Measurements from ENCODE around the gene UBAC2. TPM values are rescaled to one million over a fixed set of nuclear protein-coding genes. Genes with fewer than 3 reads are reported as not detected.
"Not testable (repeated sequence)": the region's sequence is repeated elsewhere in the genome, so short reads cannot be mapped to it uniquely, and the experiment has no call there.

UBAC2 gene
- total RNA-seq, 4 donors from 2014 or later: 51.0 to 71.5 (median 61.1) TPM

GRCh38 chr13:99406799-99407201, 206.1 kb downstream of the UBAC2 start:
- intact Hi-C loops (cut with DNase I; ENCODE audit: low total_unique reads) (no loop called here), in situ Hi-C loops (cut with MboI; ENCODE audit: low sequenced_read_pairs in 4 of 4) (no loop called here)
- no peak for TF ChIP-seq POLR2A (IDR thresholded peaks at IDR 0.05)
- TF ChIP-seq CTCF (IDR thresholded peaks at IDR 0.05 in 4 of 5, conservative IDR thresholded peaks at IDR 0.05 in 1 of 5): no peak
- H3K4me1 ChIP-seq: no peaks in the 10 kb centered on the region
- no peaks in the 10 kb centered on the region for H3K9me3 ChIP-seq
- DNase-seq (no peak), ATAC-seq (no peak)
- H3K4me3 ChIP-seq: no peak overlapping the region
- no peaks in the 10 kb centered on the region for H3K27me3 ChIP-seq
- H3K27ac ChIP-seq: no peak overlapping the region
- H3K36me3 ChIP-seq: no peaks in the 10 kb centered on the region

GRCh38 chr13:99407906-99408702, 207.4 kb downstream of the UBAC2 start:
- intact Hi-C loops (cut with DNase I; ENCODE audit: low total_unique reads): no loop called here
- no peak for DNase-seq
- in situ Hi-C loops (cut with MboI; ENCODE audit: low sequenced_read_pairs in 4 of 4): no loop called here

GRCh38 chr13:99408703-99409000, 208.0 kb downstream of the UBAC2 start:
- H3K27ac ChIP-seq: no peak overlapping the region
- H3K4me3 ChIP-seq: no peak overlapping the region
- H3K9me3 ChIP-seq: no peaks in the 10 kb centered on the region
- TF ChIP-seq POLR2A (IDR thresholded peaks at IDR 0.05) (no peak), CTCF (IDR thresholded peaks at IDR 0.05 in 4 of 5, conservative IDR thresholded peaks at IDR 0.05 in 1 of 5) (no peak)
- in situ Hi-C loops (cut with MboI; ENCODE audit: low sequenced_read_pairs in 4 of 4): no loop called here
- intact Hi-C loops (cut with DNase I; ENCODE audit: low total_unique reads): no loop called here
- DNase-seq (no peak), ATAC-seq (no peak)
- H3K36me3 ChIP-seq: no peaks in the 10 kb centered on the region
- H3K27me3 ChIP-seq: no peaks in the 10 kb centered on the region
- no peaks in the 10 kb centered on the region for H3K4me1 ChIP-seq

More at GRCh38 chr13:99407906-99408702, 207.4 kb downstream of the UBAC2 start:
- no peak overlapping the region for H3K4me3 ChIP-seq
- H3K36me3 ChIP-seq: no peaks in the 10 kb centered on the region
- H3K27me3 ChIP-seq: no peaks in the 10 kb centered on the region
- no peak for ATAC-seq
- no peaks in the 10 kb centered on the region for H3K9me3 ChIP-seq
- TF ChIP-seq POLR2A (IDR thresholded peaks at IDR 0.05) (no peak), CTCF (IDR thresholded peaks at IDR 0.05 in 4 of 5, conservative IDR thresholded peaks at IDR 0.05 in 1 of 5) (no peak)
- no peaks in the 10 kb centered on the region for H3K4me1 ChIP-seq
- H3K27ac ChIP-seq: no peak overlapping the region

- ATAC-seq; intact Hi-C loops (cut with DNase I; ENCODE audit: low total_unique reads); H3K36me3 ChIP-seq; H3K4me3 ChIP-seq; H3K9me3 ChIP-seq; in situ Hi-C loops (cut with MboI; ENCODE audit: low sequenced_read_pairs in 4 of 4); DNase-seq; H3K4me1 ChIP-seq; H3K27ac ChIP-seq; H3K27me3 ChIP-seq: not testable (repeated sequence)
Observed at GRCh38 chr13:99409461-99410083, 208.9 kb downstream of the UBAC2 start.

- H3K27ac ChIP-seq; H3K27me3 ChIP-seq; H3K4me1 ChIP-seq; intact Hi-C loops (cut with DNase I; ENCODE audit: low total_unique reads); ATAC-seq; in situ Hi-C loops (cut with MboI; ENCODE audit: low sequenced_read_pairs in 4 of 4); H3K9me3 ChIP-seq; H3K4me3 ChIP-seq; DNase-seq; H3K36me3 ChIP-seq: not testable (repeated sequence)
Observed at GRCh38 chr13:99410646-99411475, 210.2 kb downstream of the UBAC2 start.
